A549 (cell line): ENCODE results near the gene PIGL.
"Not testable (repeated sequence)": the region's sequence is repeated elsewhere in the genome, so short reads cannot be mapped to it uniquely, and the experiment has no call there.

ENCODE experiments used
- ATOH8 ChIP-seq: fragments of 250-450 bp; sonication (Bioruptor Pico); IDR thresholded peaks from 2 replicates; pipeline ENCODE4 v1.5.0; 2020; ENCODE audit warnings: low read depth, mild to moderate bottlenecking, moderate library complexity
- CEBPB ChIP-seq, 2 experiments: fragments of >200 bp in 1 of 2; sonication (Bioruptor Twin) in 1 of 2; formaldehyde crosslinking in 1 of 2; IDR thresholded peaks; 2 replicates each; pipeline ENCODE4 v1.6.1; 2012 to 2016
- CTCF ChIP-seq: fragments of >200 bp; sonication (Bioruptor Twin); formaldehyde crosslinking; IDR thresholded peaks from 3 replicates; pipeline ENCODE4 v1.5.1; 2016
- EHMT2 ChIP-seq: fragments of 200-600 bp; sonication (generic); IDR thresholded peaks from 2 replicates; pipeline ENCODE4 v1.6.1; 2016; ENCODE audit warnings: antibody characterized with exemption, low read depth, mild to moderate bottlenecking, moderate library complexity
- EP300 ChIP-seq, 2 experiments: fragments of >200 bp; sonication (Bioruptor Twin); formaldehyde crosslinking; IDR thresholded peaks; 2 replicates in 1 of 2; 3 replicates in 1 of 2; pipeline ENCODE4 v1.6.1; 2016 to 2017
- HEYL ChIP-seq: fragments of 250-450 bp; sonication (Bioruptor Pico); IDR thresholded peaks from 2 replicates; pipeline ENCODE4 v1.8.0; 2021; ENCODE audit warnings: mild to moderate bottlenecking, moderate library complexity
- HMGXB4 ChIP-seq: fragments of 250-450 bp; sonication (Bioruptor Pico); IDR thresholded peaks from 2 replicates; pipeline ENCODE4 v1.5.0; 2021; ENCODE audit warnings: mild to moderate bottlenecking, moderate library complexity, borderline replicate concordance
- JUN ChIP-seq, 2 experiments: fragments of >200 bp; sonication (Bioruptor Twin); formaldehyde crosslinking; IDR thresholded peaks; 2 replicates in 1 of 2; 3 replicates in 1 of 2; pipeline ENCODE4 v1.6.1; 2016 to 2017
- JUNB ChIP-seq: fragments of >200 bp; sonication (Bioruptor Twin); formaldehyde crosslinking; IDR thresholded peaks from 2 replicates; pipeline ENCODE4 v1.6.1; 2016
- POLR2A ChIP-seq: IDR thresholded peaks from 2 replicates; pipeline ENCODE4 v1.6.1; 2012; ENCODE audit warnings: mild to moderate bottlenecking, low read length
- RAD21 ChIP-seq, 2 experiments: fragments of >200 bp in 1 of 2; sonication (Bioruptor Twin) in 1 of 2; formaldehyde crosslinking in 1 of 2; IDR thresholded peaks in 1 of 2; conservative IDR thresholded peaks in 1 of 2; 2 replicates in 1 of 2; 3 replicates in 1 of 2; pipeline ENCODE4 v1.6.1; 2012 to 2018; ENCODE audit warnings: inconsistent platforms in 1 of 2
- TP53 ChIP-seq: fragments of 250-450 bp; sonication (Bioruptor Pico); IDR thresholded peaks from 2 replicates; pipeline ENCODE4 v1.5.0; 2021; ENCODE audit warnings: mild to moderate bottlenecking, moderate library complexity

- TF ChIP-seq POLR2A; HMGXB4 (CRISPR knock-in tag); RAD21 (conservative IDR thresholded peaks at IDR 0.05 in 1 of 2, IDR thresholded peaks at IDR 0.05 in 1 of 2); EHMT2; HEYL (CRISPR knock-in tag); ATOH8 (CRISPR knock-in tag); EP300 (IDR thresholded peaks at IDR 0.05); JUNB; CTCF; TP53 (CRISPR knock-in tag); CEBPB (IDR thresholded peaks at IDR 0.05); JUN (IDR thresholded peaks at IDR 0.05): not testable (repeated sequence)
Measured at GRCh38 chr17:16202554-16203500, 14.2 kb upstream of the PIGL start.
